SU-DHL-6 (cell line): ENCODE data around the gene HOXC11.

ENCODE experiments used
- EZH2phosphoT487 ChIP-seq: fragments of 200-600 bp; sonication (generic), shearing (Covaris generic); conservative IDR thresholded peaks from 2 replicates; pipeline ENCODE4 v1.6.1; 2018; ENCODE audit warnings: mild to moderate bottlenecking, antibody characterized with exemption, low read length, moderate library complexity, mixed read lengths
- TF ChIP-seq, protein P1 (sequence below): fragments of 200-600 bp; sonication (generic); IDR thresholded peaks from one replicate; pipeline ENCODE4 v1.5.1; 2017; ENCODE audit warnings: antibody characterized with exemption, mild to moderate bottlenecking, low read length, moderate library complexity; ENCODE audit not compliant: insufficient read depth, poor library complexity, severe bottlenecking

DNA sequence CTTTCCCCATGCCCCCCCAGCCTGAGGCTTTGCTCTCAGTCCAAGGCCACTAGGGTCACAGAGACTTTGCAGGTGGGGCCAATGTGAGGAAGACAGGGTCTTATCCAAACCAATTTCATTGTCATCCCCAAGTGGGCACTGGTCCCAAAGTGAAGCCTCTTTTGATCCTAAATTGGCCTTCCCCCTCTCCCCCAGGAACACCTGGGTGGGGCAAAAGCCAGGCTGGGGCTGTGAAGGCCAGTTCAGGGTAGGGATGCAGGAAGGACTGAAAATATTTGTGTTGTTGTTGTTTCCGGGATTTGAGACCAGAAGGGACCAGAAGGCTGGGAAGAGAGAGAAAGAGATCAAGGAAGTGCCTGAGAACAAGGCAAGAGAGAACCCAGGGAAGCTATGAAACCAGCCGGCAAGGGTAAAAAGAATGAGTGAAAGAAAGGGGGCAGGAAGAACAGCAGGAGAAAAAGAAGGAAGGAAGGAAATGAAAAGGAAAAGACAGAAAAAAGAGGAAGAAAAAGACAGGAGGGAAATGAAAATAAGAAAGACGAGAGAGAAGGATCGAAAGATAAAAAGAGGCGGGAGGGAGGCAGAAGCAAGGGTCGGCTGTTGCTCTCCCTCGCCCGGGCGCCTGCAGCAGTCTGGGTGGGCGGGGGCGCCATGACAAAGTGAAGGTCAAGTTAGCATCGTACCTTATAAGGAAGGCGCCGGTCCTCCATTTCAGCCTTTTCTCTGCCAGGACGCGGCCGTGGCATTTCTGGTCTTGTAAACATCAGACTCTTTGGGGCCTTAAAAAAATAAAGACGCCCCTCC lies 7.4 kb upstream of the HOXC11 start:
- TF ChIP-seq, protein P1, sequence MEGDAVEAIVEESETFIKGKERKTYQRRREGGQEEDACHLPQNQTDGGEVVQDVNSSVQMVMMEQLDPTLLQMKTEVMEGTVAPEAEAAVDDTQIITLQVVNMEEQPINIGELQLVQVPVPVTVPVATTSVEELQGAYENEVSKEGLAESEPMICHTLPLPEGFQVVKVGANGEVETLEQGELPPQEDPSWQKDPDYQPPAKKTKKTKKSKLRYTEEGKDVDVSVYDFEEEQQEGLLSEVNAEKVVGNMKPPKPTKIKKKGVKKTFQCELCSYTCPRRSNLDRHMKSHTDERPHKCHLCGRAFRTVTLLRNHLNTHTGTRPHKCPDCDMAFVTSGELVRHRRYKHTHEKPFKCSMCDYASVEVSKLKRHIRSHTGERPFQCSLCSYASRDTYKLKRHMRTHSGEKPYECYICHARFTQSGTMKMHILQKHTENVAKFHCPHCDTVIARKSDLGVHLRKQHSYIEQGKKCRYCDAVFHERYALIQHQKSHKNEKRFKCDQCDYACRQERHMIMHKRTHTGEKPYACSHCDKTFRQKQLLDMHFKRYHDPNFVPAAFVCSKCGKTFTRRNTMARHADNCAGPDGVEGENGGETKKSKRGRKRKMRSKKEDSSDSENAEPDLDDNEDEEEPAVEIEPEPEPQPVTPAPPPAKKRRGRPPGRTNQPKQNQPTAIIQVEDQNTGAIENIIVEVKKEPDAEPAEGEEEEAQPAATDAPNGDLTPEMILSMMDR = no peak
- TF ChIP-seq EZH2phosphoT487 = no peak
